ENCODE measurements around the gene SDR42E1.

The SDR42E1 gene

GRCh38 chr16:81939164-81940056, 71.9 kb downstream of the SDR42E1 start:
- peak overlapping the region; percentile 36; the same call in 1 of the 2 replicates for H3K27ac ChIP-seq (ENCODE audit: low read depth, low read length)
- 61% methylated on average over 5 of the region's 7 CpGs for WGBS
- H3K27me3 ChIP-seq (ENCODE audit: insufficient read depth, low read length), result no peaks in the 10 kb centered on the region
- H3K4me3 ChIP-seq (ENCODE audit: low read length), result no peak overlapping the region
- no peaks in the 10 kb centered on the region for H3K36me3 ChIP-seq (ENCODE audit: insufficient read depth, low read length)
- H3K4me1 ChIP-seq (ENCODE audit: insufficient read depth, low read length), result peaks cover 53% of the 10 kb centered on the region
- H3K9ac ChIP-seq (ENCODE audit: low read depth, low read length), result no peak overlapping the region
- no peaks in the 10 kb centered on the region for H3K9me3 ChIP-seq (ENCODE audit: insufficient read depth, low read depth, low read length)
